ENCODE measurements around the gene TENT4B.

TENT4B gene

DNA sequence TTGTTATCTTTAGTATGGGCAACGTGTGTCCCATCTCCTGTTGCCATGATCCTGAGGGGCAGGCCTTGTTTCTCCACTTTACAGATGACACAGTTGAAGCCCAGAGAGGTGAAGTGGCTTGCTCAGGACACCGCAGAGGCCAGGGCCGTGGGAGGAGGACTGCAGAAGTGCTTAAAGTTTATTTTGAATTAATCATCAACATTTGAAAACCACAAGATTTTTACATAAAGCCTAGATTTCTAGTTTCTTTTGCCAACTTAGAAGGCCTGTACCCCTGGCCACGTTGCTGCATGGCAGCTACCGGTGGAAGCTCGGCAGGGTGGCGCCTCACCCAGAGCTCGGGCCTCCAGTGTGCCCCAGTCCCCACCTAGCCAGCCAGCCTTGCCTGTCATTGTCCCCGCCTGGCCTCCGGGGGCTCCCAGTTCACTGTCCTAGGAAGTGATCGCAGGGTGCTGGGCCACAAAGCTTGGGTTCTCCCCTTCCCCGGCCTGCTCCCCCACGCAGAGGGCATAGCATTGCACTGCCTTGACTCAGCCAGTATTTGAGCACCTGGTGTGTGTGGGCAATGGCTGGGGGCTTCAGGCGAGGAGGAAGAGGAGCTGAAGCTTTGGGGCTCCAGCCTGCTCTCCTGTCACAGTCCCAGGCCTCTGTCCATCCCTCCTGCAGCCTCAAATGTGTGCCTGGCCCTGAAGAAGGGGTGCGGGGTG is 98.4 kb downstream of the TENT4B start:
- in situ Hi-C loops (cut with HindIII; ENCODE audit: low pct_unique_long_range_greater_than_20kb, low sequenced_read_pairs) = no loop called here
- no peak for TF ChIP-seq JUND (IDR thresholded peaks at IDR 0.05; ENCODE audit: low read depth)
- no peak for DNase-seq (ENCODE audit: low read depth in 1 of 2, low spot score in 1 of 2)

DNA sequence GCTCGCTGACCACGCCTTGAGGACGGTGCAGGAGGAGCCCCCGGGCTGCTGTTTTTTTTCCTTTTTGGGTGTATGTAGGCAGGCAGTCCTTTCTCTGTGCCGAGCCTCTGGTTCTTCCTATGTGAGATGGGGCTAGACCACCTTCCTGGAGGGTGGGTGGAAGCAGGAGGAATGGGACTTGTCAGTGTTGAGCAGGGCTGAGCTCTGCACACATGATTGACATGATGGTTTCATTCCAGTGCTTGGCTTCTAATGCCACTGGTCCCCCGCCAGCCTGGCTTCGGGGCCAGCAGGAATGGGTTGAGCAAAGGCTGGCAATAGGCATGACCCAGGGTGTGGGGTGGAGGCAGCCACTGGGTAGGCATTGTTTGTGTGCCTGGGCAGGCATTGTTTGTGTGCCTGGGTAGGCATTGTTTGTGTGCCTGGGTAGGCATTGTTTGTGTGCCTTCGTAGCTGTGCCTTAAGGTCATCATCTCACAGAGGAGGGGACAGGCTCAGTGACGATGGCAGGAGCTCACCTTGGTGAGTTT is 99.0 kb downstream of the TENT4B start:
- no peak for TF ChIP-seq JUND (IDR thresholded peaks at IDR 0.05; ENCODE audit: low read depth)
- DNase-seq (ENCODE audit: low read depth in 1 of 2, low spot score in 1 of 2) = no peak
- in situ Hi-C loops (cut with HindIII; ENCODE audit: low pct_unique_long_range_greater_than_20kb, low sequenced_read_pairs) = no loop called here

DNA sequence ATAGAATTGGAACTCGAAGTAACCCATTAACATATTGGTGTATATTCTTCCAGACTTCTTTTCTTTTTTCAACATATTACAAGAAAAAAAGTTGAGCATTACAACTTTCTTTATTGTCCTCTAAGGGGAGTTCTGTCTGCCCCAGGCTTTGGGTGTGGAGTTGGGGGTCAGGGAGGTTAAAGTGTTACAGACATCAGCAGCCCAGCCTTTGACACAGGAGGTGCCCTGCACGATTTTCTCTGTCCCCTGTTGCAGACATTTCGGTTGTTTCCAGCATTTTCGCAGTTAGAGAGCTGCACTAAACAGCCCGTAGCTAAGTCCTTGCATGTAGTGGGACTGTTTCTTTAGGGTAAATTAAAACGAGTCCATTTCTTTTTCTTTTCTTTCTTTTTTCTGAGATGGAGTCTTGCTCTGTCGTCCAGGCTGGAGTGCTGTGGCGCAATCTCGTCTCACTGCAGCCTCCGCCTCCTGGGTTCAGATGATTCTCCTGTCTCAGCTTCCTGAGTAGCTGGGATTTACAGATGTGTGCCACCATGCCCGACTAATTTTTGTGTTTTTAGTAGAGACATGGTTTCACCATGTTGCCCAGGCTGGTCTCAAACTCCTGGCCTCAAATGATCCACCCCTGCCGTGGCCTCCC is 99.9 kb downstream of the TENT4B start:
- no peak for DNase-seq (ENCODE audit: low read depth in 1 of 2, low spot score in 1 of 2)
- TF ChIP-seq JUND (IDR thresholded peaks at IDR 0.05; ENCODE audit: low read depth) = no peak
- in situ Hi-C loops (cut with HindIII; ENCODE audit: low pct_unique_long_range_greater_than_20kb, low sequenced_read_pairs) = no loop called here

DNA sequence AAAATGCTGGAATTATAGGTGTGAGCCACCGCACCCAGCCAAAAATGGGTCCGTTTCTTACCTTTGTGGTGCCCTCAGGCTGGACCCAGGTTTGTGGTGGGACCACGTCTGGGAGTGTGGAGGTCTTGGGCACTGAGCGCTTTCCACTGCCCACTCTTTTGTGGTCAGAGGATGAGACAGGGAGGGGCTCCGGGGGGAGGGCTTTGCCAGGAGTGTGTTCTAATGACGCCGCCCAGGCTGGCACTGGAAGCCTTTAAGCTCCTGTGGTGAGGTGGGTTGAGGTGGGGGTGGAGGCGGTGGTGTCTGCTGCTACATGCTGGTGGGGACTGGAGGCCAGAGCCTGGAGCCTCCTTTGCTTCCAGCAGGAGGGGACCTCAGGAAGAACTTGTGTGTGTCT is 100.4 kb downstream of the TENT4B start:
- TF ChIP-seq JUND (IDR thresholded peaks at IDR 0.05; ENCODE audit: low read depth) = no peak
- DNase-seq (ENCODE audit: low read depth in 1 of 2, low spot score in 1 of 2) = no peak
- in situ Hi-C loops (cut with HindIII; ENCODE audit: low pct_unique_long_range_greater_than_20kb, low sequenced_read_pairs) = no loop called here

DNA sequence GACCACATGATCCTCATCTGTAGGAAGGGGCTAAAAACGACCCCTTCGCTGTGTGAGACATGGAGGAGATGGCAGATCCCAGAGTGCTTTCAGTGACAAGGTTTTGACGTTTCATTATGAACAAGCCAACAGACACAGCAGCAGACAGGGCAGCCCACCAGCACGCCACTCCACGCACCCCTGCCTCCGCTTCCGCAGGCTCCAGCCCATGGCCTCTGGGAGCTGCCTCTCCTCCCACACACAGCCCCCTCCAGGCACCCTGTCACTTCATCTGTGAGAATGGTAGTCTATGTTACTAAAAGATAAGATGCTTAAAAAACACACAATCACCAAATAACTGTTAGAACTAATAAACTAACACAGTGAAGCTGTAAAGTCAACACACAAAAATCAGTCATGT is 101.0 kb downstream of the TENT4B start:
- no peak for DNase-seq (ENCODE audit: low read depth in 1 of 2, low spot score in 1 of 2)
- no peak for TF ChIP-seq JUND (IDR thresholded peaks at IDR 0.05; ENCODE audit: low read depth)
- in situ Hi-C loops (cut with HindIII; ENCODE audit: low pct_unique_long_range_greater_than_20kb, low sequenced_read_pairs) = no loop called here

DNA sequence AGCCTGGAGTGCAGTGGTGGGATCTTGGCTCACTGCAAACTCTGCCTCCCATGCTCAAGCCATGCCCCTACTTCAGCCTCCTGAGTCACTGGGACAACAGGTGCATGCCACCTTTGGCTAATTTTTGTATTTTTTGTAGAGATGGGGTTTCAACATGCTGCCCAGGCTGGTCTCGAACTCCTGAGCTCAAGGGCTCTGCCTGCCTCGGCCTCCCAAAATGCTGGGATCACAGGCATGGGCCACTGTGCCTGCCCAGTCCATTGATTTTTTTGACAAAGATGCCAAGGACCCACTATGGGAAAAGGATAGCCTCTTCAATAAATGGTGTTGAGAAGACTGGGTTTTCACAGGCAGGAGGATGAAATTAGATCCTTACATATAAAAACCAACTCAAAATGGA is 102.4 kb downstream of the TENT4B start:
- in situ Hi-C loops (cut with HindIII; ENCODE audit: low pct_unique_long_range_greater_than_20kb, low sequenced_read_pairs) = no loop called here
- no peak for TF ChIP-seq JUND (IDR thresholded peaks at IDR 0.05; ENCODE audit: low read depth)
- no peak for DNase-seq (ENCODE audit: low read depth in 1 of 2, low spot score in 1 of 2)

DNA sequence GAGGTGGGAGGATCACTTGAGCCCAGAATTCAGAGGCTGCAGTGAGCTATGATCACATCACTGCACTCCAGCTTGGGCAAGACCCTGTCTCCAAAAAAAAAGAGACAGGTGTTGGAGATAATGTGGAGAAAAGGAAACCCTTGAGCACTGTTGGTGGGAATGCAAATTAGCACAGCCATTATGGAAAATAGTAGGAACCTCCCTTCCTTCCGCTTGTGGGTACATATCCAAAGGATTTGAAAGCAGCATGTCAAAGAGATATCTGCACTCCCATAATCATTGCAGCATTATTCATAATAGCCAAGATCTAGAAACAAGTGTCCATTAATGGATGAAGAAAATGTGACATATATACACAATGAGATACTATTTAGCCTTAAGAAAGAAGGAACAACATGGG is 103.5 kb downstream of the TENT4B start:
- TF ChIP-seq JUND (IDR thresholded peaks at IDR 0.05; ENCODE audit: low read depth) = no peak
- in situ Hi-C loops (cut with HindIII; ENCODE audit: low pct_unique_long_range_greater_than_20kb, low sequenced_read_pairs) = no loop called here
- DNase-seq (ENCODE audit: low read depth in 1 of 2, low spot score in 1 of 2) = no peak

DNA sequence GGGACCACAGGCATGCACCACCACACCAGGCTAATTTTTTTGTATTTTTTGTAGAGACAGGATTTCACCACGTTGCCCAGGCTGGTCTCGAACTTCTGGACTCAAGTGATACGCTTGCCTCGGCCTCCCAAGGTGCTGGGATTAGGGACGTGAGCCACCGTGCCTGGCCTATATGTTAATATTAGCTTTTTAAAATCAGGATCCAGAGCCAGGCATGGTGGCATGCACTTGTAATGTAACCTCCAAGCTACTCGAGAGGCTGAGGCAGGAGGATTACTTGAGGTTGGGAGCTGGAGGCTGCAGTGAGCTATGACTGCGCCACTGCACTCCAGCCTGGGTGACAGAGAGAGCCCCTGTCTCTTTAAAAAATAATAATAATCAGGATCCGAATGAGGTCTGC is 104.8 kb downstream of the TENT4B start:
- in situ Hi-C loops (cut with HindIII; ENCODE audit: low pct_unique_long_range_greater_than_20kb, low sequenced_read_pairs) = no loop called here
- TF ChIP-seq JUND (IDR thresholded peaks at IDR 0.05; ENCODE audit: low read depth) = no peak
- no peak for DNase-seq (ENCODE audit: low read depth in 1 of 2, low spot score in 1 of 2)

DNA sequence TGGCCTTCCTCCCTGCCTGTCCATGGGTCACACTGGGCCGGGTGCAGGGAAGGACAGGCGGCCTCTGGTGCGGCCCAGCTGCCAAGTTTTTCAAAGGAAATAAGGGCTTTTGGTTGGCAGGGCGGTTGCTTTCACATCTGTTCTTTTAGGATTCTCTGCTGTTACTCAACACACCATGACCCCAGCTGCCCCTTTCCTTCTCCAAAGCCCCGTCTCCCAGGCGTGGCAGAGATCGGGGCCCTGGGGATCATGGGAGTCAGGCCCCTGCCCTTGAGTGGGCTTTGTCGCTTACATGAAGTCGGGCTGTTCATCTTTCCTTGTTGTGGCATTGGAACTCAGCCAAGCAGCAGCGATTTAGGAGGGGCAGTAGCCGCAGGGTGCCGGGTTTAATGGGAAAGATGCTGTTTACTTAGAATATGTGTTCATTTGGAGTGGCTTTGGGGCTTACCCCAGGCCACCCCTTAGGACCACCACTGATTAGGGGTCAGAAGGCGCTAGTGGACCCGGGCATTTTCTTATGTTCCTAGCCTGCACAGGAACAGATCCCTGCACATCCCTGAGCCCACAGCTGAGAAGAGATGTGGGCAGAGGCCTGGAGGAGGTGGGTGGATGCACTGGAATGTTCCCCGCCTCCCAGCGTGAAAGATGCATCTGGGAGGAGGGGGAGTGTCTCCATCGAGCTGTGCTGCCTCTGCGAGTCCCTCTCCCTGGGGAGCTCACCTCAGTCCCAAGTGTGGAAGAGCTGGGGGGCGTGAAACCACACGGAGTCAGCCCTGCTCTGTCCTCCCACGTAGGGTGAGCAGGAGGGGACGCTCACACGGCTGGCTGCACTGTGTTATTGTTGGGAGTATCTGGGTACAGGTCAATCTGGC is 106.5 kb downstream of the TENT4B start:
- TF ChIP-seq JUND (IDR thresholded peaks at IDR 0.05; ENCODE audit: low read depth) = no peak
- in situ Hi-C loops (cut with HindIII; ENCODE audit: low pct_unique_long_range_greater_than_20kb, low sequenced_read_pairs) = no loop called here
- DNase-seq (ENCODE audit: low read depth in 1 of 2, low spot score in 1 of 2) = no peak

DNA sequence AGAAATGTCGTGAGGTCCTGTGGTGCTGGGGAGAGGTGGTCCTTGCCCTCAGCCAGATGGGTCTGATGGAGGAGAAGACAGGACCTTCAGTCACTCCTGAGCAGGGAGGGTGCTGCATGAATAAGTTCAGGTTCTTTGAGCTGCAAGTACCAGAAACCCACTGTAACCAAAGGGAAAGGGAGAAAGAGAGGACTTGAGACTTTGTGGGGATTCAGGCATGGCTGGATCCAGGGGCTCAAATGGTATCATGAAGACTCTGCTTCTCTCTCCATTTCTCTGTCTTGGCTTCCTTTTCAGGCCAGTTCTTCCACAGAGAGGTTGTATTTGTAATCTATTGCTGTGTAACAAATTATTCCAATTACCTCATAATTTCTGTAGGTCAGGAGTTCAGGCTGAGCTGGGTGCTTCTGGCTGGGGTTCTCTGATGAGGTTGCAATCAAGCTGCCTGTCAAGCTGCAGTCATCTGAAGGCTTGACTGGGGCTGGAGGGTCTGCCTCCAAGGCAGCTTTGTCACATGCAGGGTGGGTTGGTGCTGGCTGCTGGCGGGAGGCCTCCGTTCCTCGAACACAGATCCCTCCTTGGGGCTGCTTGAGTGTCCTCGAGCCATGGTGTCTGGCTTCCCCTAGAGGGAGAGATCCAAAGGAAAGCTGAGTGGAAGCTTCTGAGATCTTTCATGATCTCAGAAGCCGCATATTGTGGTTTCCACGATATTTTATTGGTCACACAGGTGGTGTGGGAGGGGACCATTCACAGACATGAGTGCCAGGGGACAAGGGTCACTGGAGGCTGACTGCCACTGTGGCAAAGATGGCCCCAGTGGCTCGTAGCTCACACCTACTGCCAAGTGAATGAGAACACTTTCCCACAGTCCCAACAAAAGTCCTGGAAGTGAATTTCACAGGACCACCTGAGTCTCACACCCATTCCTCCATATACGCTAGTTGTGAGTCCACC is 107.4 kb downstream of the TENT4B start:
- in situ Hi-C loops (cut with HindIII; ENCODE audit: low pct_unique_long_range_greater_than_20kb, low sequenced_read_pairs) = no loop called here
- no peak for TF ChIP-seq JUND (IDR thresholded peaks at IDR 0.05; ENCODE audit: low read depth)
- no peak for DNase-seq (ENCODE audit: low read depth in 1 of 2, low spot score in 1 of 2)

DNA sequence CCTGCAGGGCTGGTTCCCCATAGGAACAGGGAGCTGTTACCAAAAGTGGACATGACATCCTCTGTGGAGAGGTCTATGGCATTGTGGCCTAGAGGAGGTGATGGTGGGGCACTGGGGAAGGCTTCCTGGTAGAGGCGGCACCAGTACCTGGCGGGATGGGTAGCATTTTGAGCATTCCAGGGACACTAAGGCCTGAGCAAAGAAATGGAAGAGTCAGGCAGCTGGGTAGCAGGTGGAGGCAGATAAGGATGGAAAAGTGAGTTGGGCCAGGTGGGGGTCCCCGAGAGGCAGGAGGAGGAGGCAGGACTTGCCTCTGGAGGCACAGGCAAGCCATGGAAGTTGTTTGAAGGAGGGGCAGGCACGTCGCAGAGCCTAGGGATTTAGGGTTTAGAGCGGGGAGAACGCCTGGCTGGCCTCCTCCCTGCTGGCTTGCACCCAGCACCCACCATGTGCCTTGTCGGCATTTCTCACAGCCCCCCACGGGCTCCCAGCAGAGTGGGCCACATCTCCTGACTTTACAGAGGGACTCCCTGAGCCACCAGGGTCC is 108.1 kb downstream of the TENT4B start:
- in situ Hi-C loops (cut with HindIII; ENCODE audit: low pct_unique_long_range_greater_than_20kb, low sequenced_read_pairs) = no loop called here
- no peak for TF ChIP-seq JUND (IDR thresholded peaks at IDR 0.05; ENCODE audit: low read depth)
- DNase-seq (ENCODE audit: low read depth in 1 of 2, low spot score in 1 of 2) = no peak
